Suprapubic skin (tissue), 4 donors: Measurements from ENCODE around the gene NRARP. TPM values are rescaled to one million over a fixed set of nuclear protein-coding genes. Genes with fewer than 3 reads are reported as not detected.

Experiments used
- DNase-seq, 2 donors: peaks; one replicate each; pipeline ENCODE4 v3.0.0-alpha.2; 2019; ENCODE audit warnings: low spot score in 2 of 2
- H3K27ac ChIP-seq: fragments of 200-600 bp; sonication (generic); one replicate; pipeline ENCODE4 v1.5.1; 2019
- H3K27me3 ChIP-seq: fragments of 200-600 bp; sonication (generic); one replicate; pipeline ENCODE4 v1.5.1; 2019
- H3K36me3 ChIP-seq: fragments of 200-600 bp; sonication (generic); one replicate; pipeline ENCODE4 v1.5.1; 2019
- H3K4me1 ChIP-seq: fragments of 200-600 bp; sonication (generic); one replicate; pipeline ENCODE4 v1.5.1; 2019
- H3K4me3 ChIP-seq: fragments of 200-600 bp; sonication (generic); one replicate; pipeline ENCODE4 v1.5.1; 2019; ENCODE audit warnings: mild to moderate bottlenecking
- H3K9me3 ChIP-seq: fragments of 200-600 bp; sonication (generic); one replicate; pipeline ENCODE4 v1.5.1; 2019
- EP300 ChIP-seq: sonication (generic); formaldehyde crosslinking; IDR thresholded peaks from one replicate; pipeline ENCODE4 v1.6.1; 2017; ENCODE audit warnings: antibody characterized with exemption
- POLR2A ChIP-seq, 2 donors: fragments of 450-650 bp; IDR thresholded peaks; one replicate each; pipeline ENCODE4 v1.6.1; 2017; ENCODE audit warnings: antibody characterized with exemption in 2 of 2, mild to moderate bottlenecking in 2 of 2, moderate library complexity in 2 of 2
- POLR2AphosphoS5 ChIP-seq, 3 donors: sonication (generic); formaldehyde crosslinking; IDR thresholded peaks; one replicate each; pipeline ENCODE4 v1.6.1; 2017; ENCODE audit warnings: antibody characterized with exemption in 3 of 3
- WGBS: methylation state at CpG from one replicate; pipeline ENCODE4 v1.1.5; 2018; 5-methylcytosine and 5-hydroxymethylcytosine counted together
- total RNA-seq, 4 donors: library from RNA; depleted of rRNA; stranded (reverse); fragments of >200 nt; gene quantifications; one replicate each; pipeline ENCODE4 v1.1.0, GENCODE V29; 2016
- TF ChIP-seq, protein P1 (sequence below), 2 donors: fragments of 200-600 bp in 1 of 2; fragments of 450-650 bp in 1 of 2; sonication (generic) in 1 of 2; IDR thresholded peaks; one replicate each; pipeline ENCODE4 v1.5.1; 2016 to 2019; ENCODE audit warnings: antibody characterized with exemption in 2 of 2, mild to moderate bottlenecking in 1 of 2, moderate library complexity in 1 of 2

NRARP gene
- total RNA-seq, 4 donors from 2014 or later, result 25.3 to 69.0 (median 65.5) TPM

DNA sequence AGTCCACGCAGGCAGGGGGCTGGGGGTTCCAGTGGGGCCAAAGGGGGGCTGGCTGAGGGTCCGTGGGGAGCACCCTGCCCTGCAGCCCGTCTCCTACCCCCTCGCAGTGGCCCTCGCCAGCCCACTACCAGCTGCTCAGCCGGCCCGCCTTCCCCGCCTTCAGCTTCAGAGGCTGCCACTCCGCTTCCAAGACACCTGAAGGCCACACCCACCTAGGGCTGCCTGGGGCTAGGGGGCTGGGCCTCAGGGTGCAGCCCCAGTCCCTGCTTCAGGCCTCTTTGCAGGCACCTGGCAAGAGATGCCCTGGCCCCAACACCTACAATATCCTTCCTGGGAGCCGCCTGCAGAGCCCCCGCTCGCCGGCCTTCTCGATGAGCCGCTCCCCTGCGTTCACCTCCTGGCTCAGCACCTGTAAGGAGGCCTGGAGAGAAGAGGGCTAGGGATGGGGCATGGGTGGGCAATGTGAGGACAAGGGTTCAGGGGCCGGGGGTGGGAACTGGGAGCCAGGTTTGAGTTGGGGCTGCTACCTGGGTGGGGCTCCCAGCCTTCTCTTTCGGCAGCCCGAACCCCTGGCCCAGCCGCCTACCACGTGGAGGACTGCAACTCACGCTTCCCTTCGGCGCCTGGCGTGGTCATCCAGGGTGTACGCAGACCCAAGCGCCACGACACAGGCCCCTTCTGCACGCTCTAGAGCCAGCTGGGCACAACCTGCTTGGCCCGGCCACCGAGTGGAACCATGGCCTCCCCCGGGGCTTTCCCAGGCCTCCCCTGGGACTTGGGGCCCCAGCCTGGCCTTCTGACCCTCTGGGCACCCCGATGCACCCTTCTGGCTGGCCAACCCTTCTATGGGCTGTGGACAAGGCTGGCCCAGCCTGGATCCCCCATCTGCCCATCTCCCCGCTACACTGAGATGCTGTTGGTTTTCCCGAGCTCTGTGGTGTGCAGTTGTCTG is 49.2 kb downstream of the NRARP start:
- Histone ChIP-seq H3K4me1 (peaks cover 29% of the 10 kb centered on the region), H3K9me3 (no peaks in the 10 kb centered on the region), H3K27me3 (no peaks in the 10 kb centered on the region), H3K4me3 (no peak overlapping the region), H3K27ac (no peak overlapping the region), H3K36me3 (peaks cover 10% of the 10 kb centered on the region)
- TF ChIP-seq EP300 (no peak), POLR2AphosphoS5 (IDR thresholded peaks at IDR 0.05) (no peak), POLR2A (IDR thresholded peaks at IDR 0.05) (no peak)
- TF ChIP-seq, protein P1, sequence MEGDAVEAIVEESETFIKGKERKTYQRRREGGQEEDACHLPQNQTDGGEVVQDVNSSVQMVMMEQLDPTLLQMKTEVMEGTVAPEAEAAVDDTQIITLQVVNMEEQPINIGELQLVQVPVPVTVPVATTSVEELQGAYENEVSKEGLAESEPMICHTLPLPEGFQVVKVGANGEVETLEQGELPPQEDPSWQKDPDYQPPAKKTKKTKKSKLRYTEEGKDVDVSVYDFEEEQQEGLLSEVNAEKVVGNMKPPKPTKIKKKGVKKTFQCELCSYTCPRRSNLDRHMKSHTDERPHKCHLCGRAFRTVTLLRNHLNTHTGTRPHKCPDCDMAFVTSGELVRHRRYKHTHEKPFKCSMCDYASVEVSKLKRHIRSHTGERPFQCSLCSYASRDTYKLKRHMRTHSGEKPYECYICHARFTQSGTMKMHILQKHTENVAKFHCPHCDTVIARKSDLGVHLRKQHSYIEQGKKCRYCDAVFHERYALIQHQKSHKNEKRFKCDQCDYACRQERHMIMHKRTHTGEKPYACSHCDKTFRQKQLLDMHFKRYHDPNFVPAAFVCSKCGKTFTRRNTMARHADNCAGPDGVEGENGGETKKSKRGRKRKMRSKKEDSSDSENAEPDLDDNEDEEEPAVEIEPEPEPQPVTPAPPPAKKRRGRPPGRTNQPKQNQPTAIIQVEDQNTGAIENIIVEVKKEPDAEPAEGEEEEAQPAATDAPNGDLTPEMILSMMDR (IDR thresholded peaks at IDR 0.05), result no peak
- no peak for DNase-seq
- 90% methylated on average over 25 of the region's 35 CpGs for WGBS

DNA sequence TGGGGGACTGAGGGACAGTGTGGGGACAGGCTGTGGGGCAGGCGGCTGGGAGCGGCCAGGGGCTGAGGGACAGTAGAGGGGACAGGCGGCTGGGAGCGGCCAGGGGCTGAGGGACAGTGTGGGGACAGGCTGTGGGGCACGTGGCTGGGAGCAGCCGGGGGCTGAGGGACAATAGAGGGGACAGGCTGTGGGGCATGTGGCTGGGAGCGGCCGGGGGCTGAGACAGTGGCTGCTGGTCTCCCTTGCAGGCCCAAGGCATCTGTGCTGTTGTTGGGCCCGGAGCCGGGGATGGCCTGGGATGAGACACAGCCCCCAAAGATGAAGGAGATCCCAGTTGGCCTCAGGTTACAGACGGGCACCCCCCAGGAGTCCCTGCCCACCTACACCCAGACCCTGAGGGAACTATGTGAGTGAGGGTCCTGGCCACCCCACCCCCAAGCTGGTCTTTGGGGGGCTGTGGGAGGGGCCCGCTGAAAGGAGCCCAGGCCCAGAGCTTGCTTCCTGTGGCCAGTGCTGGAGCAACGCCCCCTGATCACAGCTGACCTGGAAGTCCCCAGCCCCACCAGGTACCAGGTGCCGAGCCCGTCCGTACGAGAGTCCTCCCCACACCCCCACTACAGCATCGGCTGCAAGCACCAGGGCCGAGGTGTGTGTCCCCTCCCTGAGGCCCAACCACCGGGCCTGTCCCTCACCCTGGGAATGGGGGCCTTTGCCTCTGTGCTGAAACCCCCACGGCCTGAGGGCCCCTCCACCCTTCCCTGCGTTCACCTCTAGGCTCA is 50.4 kb downstream of the NRARP start:
- H3K4me1 ChIP-seq, result peaks cover 23% of the 10 kb centered on the region
- 88% methylated on average over 19 of the region's 22 CpGs for WGBS

DNA sequence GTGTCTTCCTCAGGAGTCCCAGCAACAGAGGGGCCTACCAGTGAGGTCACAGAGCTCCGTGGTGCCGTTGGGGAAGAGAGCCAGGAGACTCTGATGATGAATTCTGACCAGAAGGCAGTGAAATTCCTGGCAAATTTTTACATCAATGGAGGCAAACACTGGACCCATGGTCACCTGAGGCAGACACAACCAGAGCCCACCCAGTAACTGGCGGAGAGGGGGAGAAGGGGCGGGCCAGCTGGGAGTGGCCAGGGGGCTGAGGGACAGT is 50.9 kb downstream of the NRARP start, which contains the start of gene STPG3:
Gene STPG3 (plus strand): TSS at position 93 of the 268 bp plus-strand sequence. CDS start 1 bp downstream, at position 94.
- TF ChIP-seq EP300, result no peak
- TF ChIP-seq, protein P1 (IDR thresholded peaks at IDR 0.05), result no peak
- TF ChIP-seq POLR2A (IDR thresholded peaks at IDR 0.05), result no peak
- TF ChIP-seq POLR2AphosphoS5 (IDR thresholded peaks at IDR 0.05), result no peak
- Histone ChIP-seq H3K4me1 (peaks cover 18% of the 10 kb centered on the region), H3K9me3 (no peaks in the 10 kb centered on the region), H3K27ac (no peak within 1 kb of the TSS), H3K4me3 (no peak within 1 kb of the TSS), H3K27me3 (no peaks in the 10 kb centered on the region), H3K36me3 (no peaks in the 10 kb centered on the region)
- 62% methylated on average over 4 of the region's 4 CpGs for WGBS
- DNase-seq, result no peak

More for the DNA sequence above, 50.4 kb downstream of the NRARP start:
- no peak for DNase-seq
- Histone ChIP-seq H3K9me3 (no peaks in the 10 kb centered on the region), H3K27me3 (no peaks in the 10 kb centered on the region), H3K4me3 (no peak overlapping the region), H3K27ac (no peak overlapping the region), H3K36me3 (peaks cover 2% of the 10 kb centered on the region)
- TF ChIP-seq POLR2AphosphoS5 (IDR thresholded peaks at IDR 0.05) (no peak), POLR2A (IDR thresholded peaks at IDR 0.05) (no peak), EP300 (no peak)
- TF ChIP-seq, protein P1 (IDR thresholded peaks at IDR 0.05), result no peak

DNA sequence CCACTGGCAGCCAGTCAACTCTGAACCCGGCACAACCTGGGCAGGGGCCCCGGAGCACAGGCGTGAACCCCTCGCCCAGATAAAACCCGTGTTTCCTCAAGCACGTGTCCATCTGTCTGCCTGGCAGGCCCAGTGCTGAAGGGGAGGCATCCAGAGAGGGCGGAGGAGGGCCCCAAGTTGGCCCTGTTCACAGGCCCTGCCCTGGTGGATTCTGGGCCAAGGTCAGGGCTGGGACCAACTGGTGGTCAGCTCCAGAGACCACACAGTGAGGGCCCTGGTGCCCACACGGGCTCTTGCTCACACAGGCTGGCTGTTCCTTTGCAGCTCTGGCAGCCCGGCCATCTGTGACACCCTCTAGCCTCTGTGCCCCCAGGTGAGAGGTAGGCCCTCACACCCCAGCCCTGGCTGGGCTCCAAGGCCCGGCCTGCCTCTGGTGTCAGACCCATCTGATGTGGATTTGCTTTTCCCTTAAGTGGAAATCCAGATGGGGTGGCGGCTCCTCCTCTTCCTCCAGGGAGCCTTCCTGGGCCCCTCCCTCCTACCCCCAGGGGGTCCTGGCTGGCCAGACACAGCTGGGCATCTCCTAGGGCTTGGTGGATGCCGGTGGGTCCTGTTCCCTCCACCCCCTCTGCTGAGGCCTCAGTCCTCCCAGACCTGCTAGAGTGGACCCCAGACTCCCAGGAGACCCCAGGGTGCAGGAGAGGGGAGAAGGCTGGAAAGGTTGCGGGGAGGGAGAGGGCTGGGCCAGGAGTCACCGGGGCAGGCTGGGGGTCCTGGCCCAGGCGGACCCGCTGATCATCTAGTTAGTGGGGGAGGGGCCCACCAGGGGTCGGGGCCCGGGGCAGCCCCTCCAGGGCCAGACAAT is 51.5 kb downstream of the NRARP start:
- Histone ChIP-seq H3K4me3 (no peak overlapping the region), H3K9me3 (no peaks in the 10 kb centered on the region), H3K27me3 (no peaks in the 10 kb centered on the region), H3K27ac (no peak overlapping the region), H3K36me3 (no peaks in the 10 kb centered on the region), H3K4me1 (peaks cover 15% of the 10 kb centered on the region)
- WGBS, result 61% methylated on average over 5 of the region's 18 CpGs
- no peak for TF ChIP-seq POLR2AphosphoS5 (IDR thresholded peaks at IDR 0.05)
- TF ChIP-seq, protein P1 (IDR thresholded peaks at IDR 0.05), result no peak
- no peak for TF ChIP-seq POLR2A (IDR thresholded peaks at IDR 0.05)
- no peak for TF ChIP-seq EP300
- no peak for DNase-seq

Other genes with a start within 250 kb of the NRARP start
- gene ENTPD2, start 248.2 kb downstream of the NRARP start, total RNA-seq, result 10 to 100 TPM; 13.3 to 20.8 (median 16.7) TPM
- gene SAPCD2, start 231.7 kb downstream of the NRARP start, total RNA-seq, result 10 to 100 TPM in 3 of 4 donors, 1 to 10 TPM in 1; 8.2 to 13.6 (median 13.3) TPM
- gene UAP1L1, start 224.8 kb downstream of the NRARP start, total RNA-seq, result 10 to 100 TPM in 1 of 4 donors, 1 to 10 TPM in 3; 5.0 to 10.1 (median 6.8) TPM
- gene MAN1B1, start 215.3 kb downstream of the NRARP start, total RNA-seq, result 10 to 100 TPM; 52.1 to 99.2 (median 63.1) TPM
- gene DPP7, start 187.5 kb downstream of the NRARP start, total RNA-seq, result 100 to 1,000 TPM in 2 of 4 donors, 10 to 100 TPM in 2; 71.4 to 139 (median 96.5) TPM
- under 1 TPM in 3 of 4 donors, not detected in 1; 0.16 to 0.25 (median 0.16) TPM for gene GRIN1, start 163.1 kb downstream of the NRARP start, total RNA-seq
- 10 to 100 TPM in 1 of 4 donors, 1 to 10 TPM in 3; 5.4 to 37.2 (median 7.9) TPM for gene LRRC26, start 132.2 kb downstream of the NRARP start, total RNA-seq
- gene TMEM210, start 130.2 kb downstream of the NRARP start, total RNA-seq, result not detected
- 10 to 100 TPM; 24.8 to 99.8 (median 54.9) TPM for gene ANAPC2, start 113.7 kb downstream of the NRARP start, total RNA-seq
- gene SSNA1, start 113.6 kb downstream of the NRARP start, total RNA-seq, result 10 to 100 TPM; 45.9 to 72.0 (median 71.1) TPM
- 10 to 100 TPM; 12.6 to 23.6 (median 18.7) TPM for gene TPRN, start 101.5 kb downstream of the NRARP start, total RNA-seq
- gene TMEM203, start 96.6 kb downstream of the NRARP start, total RNA-seq, result 10 to 100 TPM; 25.0 to 52.4 (median 40.8) TPM
- gene NDOR1, start 96.6 kb downstream of the NRARP start, total RNA-seq, result 10 to 100 TPM; 13.4 to 21.0 (median 20.6) TPM
- gene RNF208, start 80.0 kb downstream of the NRARP start, total RNA-seq, result 1 to 10 TPM; 2.8 to 7.5 (median 5.2) TPM
- 10 to 100 TPM; 22.8 to 65.7 (median 44.2) TPM for gene CYSRT1, start 77.1 kb downstream of the NRARP start, total RNA-seq
- gene RNF224, start 74.8 kb downstream of the NRARP start, total RNA-seq, result 1 to 10 TPM in 3 of 4 donors, under 1 TPM in 1; 0.34 to 2.0 (median 1.1) TPM
- gene SLC34A3, start 71.4 kb downstream of the NRARP start, total RNA-seq, result under 1 TPM in 1 of 4 donors, not detected in 3; 0.34 TPM
- gene TUBB4B, start 61.0 kb downstream of the NRARP start, total RNA-seq, result 100 to 1,000 TPM; 225 to 708 (median 639) TPM
- gene STPG3, start 51.0 kb downstream of the NRARP start, total RNA-seq, result 1 to 10 TPM in 1 of 4 donors, not detected in 3; 1.2 TPM
- gene NELFB, start 46.9 kb downstream of the NRARP start, total RNA-seq, result 10 to 100 TPM; 45.0 to 54.2 (median 50.9) TPM
- 1 to 10 TPM; 3.5 to 9.2 (median 4.4) TPM for gene TOR4A, start 24.5 kb downstream of the NRARP start, total RNA-seq
- gene EXD3, start 120.9 kb upstream of the NRARP start, total RNA-seq, result 10 to 100 TPM in 3 of 4 donors, 1 to 10 TPM in 1; 7.3 to 54.0 (median 16.4) TPM
- 1 to 10 TPM; 2.2 to 7.6 (median 4.0) TPM for gene NOXA1, start 121.1 kb upstream of the NRARP start, total RNA-seq
- gene ENTPD8, start 139.1 kb upstream of the NRARP start, total RNA-seq, result not detected
- 10 to 100 TPM; 36.1 to 48.1 (median 39.8) TPM for gene NSMF, start 157.1 kb upstream of the NRARP start, total RNA-seq
- gene PNPLA7, start 248.1 kb upstream of the NRARP start, total RNA-seq, result 10 to 100 TPM; 12.2 to 97.0 (median 33.3) TPM
- gene MRPL41, start 249.6 kb upstream of the NRARP start, total RNA-seq, result 10 to 100 TPM; 44.1 to 70.0 (median 55.3) TPM